Transverse colon (tissue), 4 donors: ENCODE data around the gene TFRC. TPM values are rescaled to one million over a fixed set of nuclear protein-coding genes. Genes with fewer than 3 reads are reported as not detected.
A peak's percentile ranks its signal among the peaks of the same experiment; 100 is the strongest.
"Not testable (repeated sequence)": the region's sequence is repeated elsewhere in the genome, so short reads cannot be mapped to it uniquely, and the experiment has no call there.

Experiments
- DNase-seq: peaks from one replicate; pipeline ENCODE4 v3.0.0-alpha.2; 2019
- H3K27ac ChIP-seq, 4 donors: fragments of 200-600 bp; sonication (generic); 2 replicates each; pipeline ENCODE4 v1.5.1; 2016 to 2018; ENCODE audit warnings: inconsistent platforms in 4 of 4
- H3K27me3 ChIP-seq: fragments of 200-600 bp; sonication (generic); 2 replicates; pipeline ENCODE4 v1.5.1; 2017; ENCODE audit warnings: inconsistent platforms
- H3K36me3 ChIP-seq, 4 donors: fragments of 200-600 bp; sonication (generic); 2 replicates each; pipeline ENCODE4 v1.5.1; 2017 to 2019; ENCODE audit warnings: inconsistent platforms in 4 of 4
- H3K4me1 ChIP-seq, 4 donors: fragments of 200-600 bp; sonication (generic); 2 replicates each; pipeline ENCODE4 v1.5.1; 2017 to 2020; ENCODE audit warnings: inconsistent platforms in 4 of 4
- H3K4me3 ChIP-seq, 4 donors: fragments of 200-600 bp; sonication (generic); 1 replicate in 1 of 4; 2 replicates in 3 of 4; pipeline versions ENCODE4 v1.5.1 to v1.6.1; 2017 to 2019; ENCODE audit warnings: inconsistent platforms in 4 of 4
- H3K9me3 ChIP-seq, 2 donors: fragments of 200-600 bp; sonication (generic); 2 replicates each; pipeline ENCODE4 v1.5.1; 2017 to 2019; ENCODE audit warnings: inconsistent platforms in 2 of 2
- EP300 ChIP-seq: sonication (generic); formaldehyde crosslinking; IDR thresholded peaks from one replicate; pipeline ENCODE4 v1.6.1; 2017; ENCODE audit warnings: antibody characterized with exemption, low read depth
- POLR2A ChIP-seq: fragments of 450-650 bp; IDR thresholded peaks from one replicate; pipeline ENCODE4 v1.6.1; 2016; ENCODE audit warnings: antibody characterized with exemption, mild to moderate bottlenecking, moderate library complexity
- POLR2AphosphoS5 ChIP-seq, 3 donors: sonication (generic); formaldehyde crosslinking; IDR thresholded peaks; one replicate each; pipeline ENCODE4 v1.6.1; 2016; ENCODE audit warnings: antibody characterized with exemption in 3 of 3
- WGBS, 2 donors: methylation state at CpG; one replicate each; pipeline ENCODE4 v1.1.5; 2018; ENCODE audit warnings: low coverage in 1 of 2; 5-methylcytosine and 5-hydroxymethylcytosine counted together
- in situ Hi-C, 4 donors: fragments of 200-750 bp; cut with MboI; loops; one replicate each; pipeline versions ENCODE4 v1.15.0 to v1.15.1; 2017; ENCODE audit warnings: low sequenced_read_pairs in 3 of 4, low pct_ligation_motif_present in 1 of 4, low pct_unique_long_range_greater_than_20kb in 1 of 4
- intact Hi-C: fragments of 100-400 bp; cut with DNase I; formaldehyde crosslinking; loops from one replicate; pipeline ENCODE4 v1.15.1; 2023; ENCODE audit warnings: low total_unique reads
- total RNA-seq, 4 donors: library from RNA; depleted of rRNA; stranded (reverse); fragments of >200 nt; gene quantifications; one replicate each; pipeline ENCODE4 v1.1.0, GENCODE V29; 2016
- TF ChIP-seq, protein P1 (sequence below), 5 experiments: fragments of 200-600 bp in 3 of 5; fragments of 450-650 bp in 2 of 5; sonication (generic) in 3 of 5; IDR thresholded peaks; 1 replicate in 2 of 5; 2 replicates in 3 of 5; pipeline ENCODE4 v1.5.1; 2016 to 2017; ENCODE audit warnings: antibody characterized with exemption in 5 of 5, inconsistent platforms in 3 of 5, mild to moderate bottlenecking in 2 of 5, moderate library complexity in 1 of 5

The TFRC gene
- total RNA-seq, 4 donors from 2014 or later = 117 to 404 (median 181) TPM

DNA sequence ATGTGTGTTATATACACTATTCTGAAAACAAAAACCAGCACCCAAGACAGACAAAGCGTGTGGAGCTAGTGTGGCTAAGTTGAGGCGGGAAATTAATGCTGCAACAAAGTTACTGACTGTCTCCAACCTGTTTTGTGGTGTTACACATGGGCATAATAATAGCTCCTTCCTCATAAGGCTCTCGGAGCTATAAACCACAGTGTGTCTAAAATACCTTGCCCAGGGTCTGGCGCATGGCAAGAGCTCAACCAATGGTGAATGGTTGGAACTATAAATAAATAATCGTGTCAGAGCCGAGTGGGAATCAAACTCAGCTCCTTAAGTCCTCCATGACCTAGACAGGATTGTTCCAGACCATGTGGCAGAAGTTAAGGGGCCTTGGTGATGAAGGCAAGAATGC lies 35.9 kb upstream of the TFRC start:
- no peak for DNase-seq
- no peak for TF ChIP-seq EP300
- no peak for TF ChIP-seq POLR2AphosphoS5 (IDR thresholded peaks at IDR 0.05)
- TF ChIP-seq, protein P1, sequence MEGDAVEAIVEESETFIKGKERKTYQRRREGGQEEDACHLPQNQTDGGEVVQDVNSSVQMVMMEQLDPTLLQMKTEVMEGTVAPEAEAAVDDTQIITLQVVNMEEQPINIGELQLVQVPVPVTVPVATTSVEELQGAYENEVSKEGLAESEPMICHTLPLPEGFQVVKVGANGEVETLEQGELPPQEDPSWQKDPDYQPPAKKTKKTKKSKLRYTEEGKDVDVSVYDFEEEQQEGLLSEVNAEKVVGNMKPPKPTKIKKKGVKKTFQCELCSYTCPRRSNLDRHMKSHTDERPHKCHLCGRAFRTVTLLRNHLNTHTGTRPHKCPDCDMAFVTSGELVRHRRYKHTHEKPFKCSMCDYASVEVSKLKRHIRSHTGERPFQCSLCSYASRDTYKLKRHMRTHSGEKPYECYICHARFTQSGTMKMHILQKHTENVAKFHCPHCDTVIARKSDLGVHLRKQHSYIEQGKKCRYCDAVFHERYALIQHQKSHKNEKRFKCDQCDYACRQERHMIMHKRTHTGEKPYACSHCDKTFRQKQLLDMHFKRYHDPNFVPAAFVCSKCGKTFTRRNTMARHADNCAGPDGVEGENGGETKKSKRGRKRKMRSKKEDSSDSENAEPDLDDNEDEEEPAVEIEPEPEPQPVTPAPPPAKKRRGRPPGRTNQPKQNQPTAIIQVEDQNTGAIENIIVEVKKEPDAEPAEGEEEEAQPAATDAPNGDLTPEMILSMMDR (IDR thresholded peaks at IDR 0.05) = no peak
- TF ChIP-seq POLR2A = no peak
- Histone ChIP-seq H3K4me1 (peaks cover 0 to 4% (median 0%) of the 10 kb centered on the region in 4 donors), H3K36me3 (no peaks in the 10 kb centered on the region), H3K27me3 (no peaks in the 10 kb centered on the region), H3K4me3 (no peak overlapping the region), H3K27ac (no peak overlapping the region), H3K9me3 (no peaks in the 10 kb centered on the region)
- intact Hi-C loops = no loop called here
- in situ Hi-C loops = no loop called here
- WGBS, 2 donors = 74 to 77% methylated on average over 3 to 6 of the region's 6 CpGs

DNA sequence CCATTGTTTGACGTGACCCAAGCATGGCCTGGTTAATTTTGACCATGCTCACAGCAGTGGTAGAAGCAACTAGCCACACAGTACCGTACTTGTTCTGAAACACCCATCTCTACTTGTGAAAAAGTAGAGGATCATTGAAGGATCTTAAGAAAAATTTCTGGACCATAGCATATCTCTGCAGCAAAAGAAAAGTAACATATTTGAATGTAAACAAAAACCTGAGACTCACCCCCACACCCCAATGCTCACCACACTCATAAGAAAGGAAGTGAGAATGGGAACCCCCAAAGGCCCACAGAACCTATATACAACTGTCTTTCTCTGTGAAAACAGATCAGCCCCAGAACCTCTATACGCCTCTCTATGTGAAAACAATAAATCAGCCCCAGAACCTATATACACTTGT lies 33.8 kb upstream of the TFRC start:
- no peak for DNase-seq
- H3K9me3 ChIP-seq = no peaks in the 10 kb centered on the region
- intact Hi-C loops (no loop called here), in situ Hi-C loops (no loop called here)
- H3K27ac ChIP-seq = no peak overlapping the region
- no peaks in the 10 kb centered on the region for H3K27me3 ChIP-seq
- no peaks in the 10 kb centered on the region for H3K36me3 ChIP-seq
- WGBS, 2 donors = 63 to 70% methylated on average over 3 of the region's 3 CpGs
- TF ChIP-seq POLR2A = no peak
- TF ChIP-seq, protein P1 (IDR thresholded peaks at IDR 0.05) = no peak
- TF ChIP-seq EP300 = no peak
- no peak for TF ChIP-seq POLR2AphosphoS5 (IDR thresholded peaks at IDR 0.05)
- H3K4me3 ChIP-seq = no peak overlapping the region
- no peaks in the 10 kb centered on the region for H3K4me1 ChIP-seq

DNA sequence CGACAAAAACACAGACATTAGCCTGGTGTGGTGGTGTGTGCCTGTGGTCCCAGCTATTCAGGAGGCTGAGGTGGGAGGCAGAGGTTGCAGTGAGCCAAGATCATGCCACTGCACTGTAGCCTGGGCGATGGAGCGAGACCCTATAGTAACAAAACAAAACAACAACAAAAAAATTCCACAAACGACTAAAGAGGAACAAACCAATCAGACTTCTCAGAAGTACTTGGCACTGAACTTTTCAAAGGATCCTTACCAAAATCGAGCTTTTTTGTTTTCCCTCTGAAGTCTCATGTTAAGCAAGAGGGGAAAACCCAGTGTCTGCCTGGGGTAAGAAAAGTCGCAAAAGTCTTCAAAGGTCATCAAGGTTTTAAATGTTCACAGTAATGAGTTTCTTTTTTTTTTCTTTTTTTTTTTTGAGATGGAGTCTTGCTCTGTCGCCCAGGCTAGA lies 30.1 kb upstream of the TFRC start:
- H3K27ac ChIP-seq = no peak overlapping the region
- TF ChIP-seq, protein P1 (IDR thresholded peaks at IDR 0.05) = no peak
- no peak for TF ChIP-seq POLR2A
- no peak for TF ChIP-seq POLR2AphosphoS5 (IDR thresholded peaks at IDR 0.05)
- no peaks in the 10 kb centered on the region for H3K36me3 ChIP-seq
- no peaks in the 10 kb centered on the region for H3K27me3 ChIP-seq
- 63 to 67% methylated on average over 7 of the region's 7 CpGs for WGBS, 2 donors
- no peak overlapping the region for H3K4me3 ChIP-seq
- in situ Hi-C loops = no loop called here
- intact Hi-C loops = no loop called here
- no peaks in the 10 kb centered on the region for H3K9me3 ChIP-seq
- H3K4me1 ChIP-seq = peaks cover 0 to 9% (median 2%) of the 10 kb centered on the region in 4 donors
- no peak for DNase-seq

DNA sequence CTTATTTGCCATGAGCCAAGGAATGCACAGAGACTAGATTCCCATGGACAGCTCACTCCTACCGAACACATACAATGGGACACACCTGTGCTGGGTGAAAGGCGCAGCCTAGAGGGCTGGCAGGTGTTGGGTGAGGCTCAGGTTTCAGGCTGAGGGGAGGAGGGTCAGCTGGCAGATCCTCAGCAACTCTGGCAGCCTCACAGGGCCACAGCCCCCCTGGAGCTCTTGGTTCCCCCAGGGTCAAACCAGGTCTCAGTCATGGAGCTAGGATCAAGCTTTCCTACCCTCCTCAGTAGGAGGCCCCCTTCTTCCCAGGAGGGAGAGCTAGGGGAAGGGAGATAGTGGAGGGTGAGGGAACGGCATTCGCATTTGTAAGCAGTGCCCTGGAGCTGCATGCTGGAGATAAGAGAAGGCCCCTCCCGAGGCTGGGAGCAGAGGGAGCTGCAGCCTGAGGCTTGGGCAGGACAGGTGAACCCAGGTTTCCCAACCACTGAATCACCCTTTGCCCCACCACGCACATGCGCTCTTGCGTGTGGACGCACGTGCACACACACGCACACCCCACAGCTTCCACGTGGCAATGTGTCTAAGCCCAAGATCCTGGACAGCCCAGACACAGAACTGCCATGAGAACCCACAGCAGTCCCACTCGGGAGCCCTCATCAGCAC lies 26.3 kb upstream of the TFRC start:
- TF ChIP-seq POLR2AphosphoS5 (IDR thresholded peaks at IDR 0.05) = no peak
- TF ChIP-seq POLR2A = no peak
- TF ChIP-seq EP300 = no peak
- TF ChIP-seq, protein P1 (IDR thresholded peaks at IDR 0.05) = no peak
- in situ Hi-C loops = no loop called here
- H3K4me3 ChIP-seq = no peak overlapping the region
- H3K9me3 ChIP-seq = no peaks in the 10 kb centered on the region
- no peaks in the 10 kb centered on the region for H3K36me3 ChIP-seq
- peaks cover 0 to 9% (median 2%) of the 10 kb centered on the region in 4 donors for H3K4me1 ChIP-seq
- 60% methylated on average over 13 of the region's 13 CpGs; no CpG with 5 or more reads in 1 of the 2 donors for WGBS, 2 donors
- intact Hi-C loops = no loop called here
- H3K27ac ChIP-seq = no peak overlapping the region
- DNase-seq = no peak
- no peaks in the 10 kb centered on the region for H3K27me3 ChIP-seq

- H3K27me3 ChIP-seq = not testable (repeated sequence)
These were observed 22.8 kb upstream of the TFRC start for GRCh38 chr3:196104707-196105106.

GRCh38 chr3:196098365-196098980 lies 16.6 kb upstream of the TFRC start:
- 56 to 62% methylated on average over 4 to 7 of the region's 8 CpGs for WGBS, 2 donors
- H3K9me3 ChIP-seq, in situ Hi-C loops, intact Hi-C loops, H3K27me3 ChIP-seq, H3K36me3 ChIP-seq, DNase-seq, H3K4me3 ChIP-seq: not testable (repeated sequence)
- Histone ChIP-seq H3K4me1 (peaks cover 8 to 23% (median 14%) of the 10 kb centered on the region in 4 donors), H3K27ac (peak overlapping the region in 2 of 4 donors; percentile 57 to 75)

More at GRCh38 chr3:196104707-196105106, 22.8 kb upstream of the TFRC start:
- H3K27ac ChIP-seq, in situ Hi-C loops, H3K4me3 ChIP-seq, H3K36me3 ChIP-seq, H3K4me1 ChIP-seq, H3K9me3 ChIP-seq, intact Hi-C loops, DNase-seq: not testable (repeated sequence)
- 86 to 88% methylated on average over 4 to 12 of the region's 12 CpGs for WGBS, 2 donors
